PC-9 (cell line): Measurements from ENCODE around the gene RHCE.

Source experiments
- CTCF ChIP-seq: fragments of 200-600 bp; sonication (generic); conservative IDR thresholded peaks from 2 replicates; pipeline ENCODE4 v1.6.1; 2017; ENCODE audit warnings: mixed run types, antibody characterized with exemption, mild to moderate bottlenecking, moderate library complexity
- EZH2 ChIP-seq: fragments of 200-600 bp; sonication (generic); IDR thresholded peaks from 2 replicates; pipeline ENCODE4 v1.8.0; 2017; ENCODE audit warnings: antibody characterized with exemption, low read depth

DNA sequence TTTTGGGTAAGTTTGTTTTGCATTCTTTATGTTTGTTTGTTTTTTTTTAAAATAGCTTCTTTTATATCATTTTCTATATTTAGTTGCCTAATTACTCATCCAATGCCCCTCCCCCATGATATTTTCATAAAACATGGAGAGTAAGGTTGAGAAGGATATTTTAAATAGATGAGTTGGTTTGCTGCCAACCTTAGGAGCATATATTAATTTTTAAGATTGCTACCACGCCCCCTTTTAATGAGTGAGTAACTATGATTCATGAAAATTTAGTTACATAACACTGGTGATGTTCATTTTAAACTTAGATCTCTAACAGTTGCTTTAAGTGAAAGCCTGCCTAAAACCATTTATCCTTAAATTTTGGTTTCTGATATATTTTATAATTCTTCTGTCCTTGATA, 63.8 kb downstream of the RHCE start:
- no peak for TF ChIP-seq CTCF
- no peak for TF ChIP-seq EZH2
